Trophoblast cell (in vitro differentiated cells and primary cell): ENCODE measurements around the gene ZNF341.

Experiments
- DNase-seq, 2 donors: peaks; one replicate each; pipeline ENCODE4 v3.0.0-alpha.2; 2016
- H2AFZ ChIP-seq: 2 replicates; pipeline ENCODE4 v1.6.1; 2013; ENCODE audit warnings: low read length, moderate library complexity, mild to moderate bottlenecking; ENCODE audit not compliant: insufficient read depth, poor library complexity
- H2AK5ac ChIP-seq: 2 replicates; pipeline ENCODE4 v1.6.1; 2013; ENCODE audit warnings: mild to moderate bottlenecking, low read length
- H2BK120ac ChIP-seq: 2 replicates; pipeline ENCODE4 v1.6.1; 2013; ENCODE audit warnings: low read length, mild to moderate bottlenecking, moderate library complexity; ENCODE audit not compliant: insufficient read depth, poor library complexity
- H2BK12ac ChIP-seq: 2 replicates; pipeline ENCODE4 v1.6.1; 2013; ENCODE audit warnings: mild to moderate bottlenecking, low read length, moderate library complexity
- H2BK5ac ChIP-seq: 2 replicates; pipeline ENCODE4 v1.6.1; 2013; ENCODE audit warnings: low read length, low read depth, moderate library complexity, mild to moderate bottlenecking; ENCODE audit not compliant: poor library complexity
- H3K14ac ChIP-seq: 2 replicates; pipeline ENCODE4 v1.6.1; 2013; ENCODE audit warnings: mild to moderate bottlenecking, low read length
- H3K18ac ChIP-seq: 2 replicates; pipeline ENCODE4 v1.6.1; 2013; ENCODE audit warnings: mild to moderate bottlenecking, low read length
- H3K23ac ChIP-seq: 2 replicates; pipeline ENCODE4 v1.6.1; 2013; ENCODE audit warnings: low read length
- H3K27ac ChIP-seq: 2 replicates; pipeline ENCODE4 v1.5.1; 2013; ENCODE audit warnings: low read depth, mild to moderate bottlenecking, inconsistent platforms, low read length, moderate library complexity
- H3K27me3 ChIP-seq: 2 replicates; pipeline ENCODE4 v1.6.1; 2013; ENCODE audit warnings: inconsistent platforms, mild to moderate bottlenecking, low read length, moderate library complexity; ENCODE audit not compliant: insufficient read depth
- H3K36me3 ChIP-seq, 2 experiments: 1 replicate in 1 of 2; 2 replicates in 1 of 2; pipeline ENCODE4 v1.6.1; 2013; ENCODE audit warnings: low read length in 2 of 2, mild to moderate bottlenecking in 2 of 2, moderate library complexity in 1 of 2; ENCODE audit not compliant: insufficient read depth in 2 of 2, control insufficient read depth in 1 of 2
- H3K4ac ChIP-seq: 2 replicates; pipeline ENCODE4 v1.6.1; 2013; ENCODE audit warnings: low read depth, mild to moderate bottlenecking, low read length, moderate library complexity
- H3K4me1 ChIP-seq, 2 experiments: 1 replicate in 1 of 2; 2 replicates in 1 of 2; pipeline ENCODE4 v1.6.1; 2013; ENCODE audit warnings: low read length in 2 of 2, mild to moderate bottlenecking in 2 of 2, moderate library complexity in 1 of 2; ENCODE audit not compliant: insufficient read depth in 2 of 2, control insufficient read depth in 1 of 2
- H3K4me2 ChIP-seq: 2 replicates; pipeline ENCODE4 v1.6.1; 2013; ENCODE audit warnings: inconsistent platforms, mild to moderate bottlenecking, low read length, moderate library complexity
- H3K4me3 ChIP-seq: 2 replicates; pipeline ENCODE4 v1.5.1; 2013; ENCODE audit warnings: mild to moderate bottlenecking, low read depth, low read length, inconsistent platforms
- H3K79me1 ChIP-seq: one replicate; pipeline ENCODE4 v1.6.1; 2013; ENCODE audit warnings: low read length
- H3K79me2 ChIP-seq: 2 replicates; pipeline ENCODE4 v1.6.1; 2013; ENCODE audit warnings: low read length, mild to moderate bottlenecking; ENCODE audit not compliant: control insufficient read depth, insufficient read depth, poor library complexity
- H3K9ac ChIP-seq: 2 replicates; pipeline ENCODE4 v1.6.1; 2013; ENCODE audit warnings: mild to moderate bottlenecking, low read length
- H3K9me3 ChIP-seq: 2 replicates; pipeline ENCODE4 v1.6.1; 2013; ENCODE audit warnings: low read depth, mild to moderate bottlenecking, control low read depth, inconsistent platforms, low read length; ENCODE audit not compliant: insufficient read depth
- H4K12ac ChIP-seq: 2 replicates; pipeline ENCODE4 v1.6.1; 2013; ENCODE audit warnings: low read depth, mild to moderate bottlenecking, low read length, moderate library complexity
- H4K8ac ChIP-seq: 2 replicates; pipeline ENCODE4 v1.6.1; 2013; ENCODE audit warnings: low read depth, mild to moderate bottlenecking, low read length, moderate library complexity
- H4K91ac ChIP-seq: one replicate; pipeline ENCODE4 v1.6.1; 2013; ENCODE audit warnings: low read depth, mild to moderate bottlenecking, low read length, moderate library complexity
- WGBS: extraction: QIAGEN DNeasy Blood & Tissue Kit; methylation state at CpG from one replicate; pipeline ENCODE4 v1.1.7; 2013; ENCODE audit warnings: missing lambda C conversion rate; ENCODE audit not compliant: insufficient read length, insufficient coverage; ENCODE audit errors: extremely low coverage; 5-methylcytosine and 5-hydroxymethylcytosine counted together

Gene ZNF341

GRCh38 chr20:33789109-33789857, 57.5 kb downstream of the ZNF341 start:
- H3K4me3 ChIP-seq, result no peak overlapping the region
- no peak overlapping the region for H3K9ac ChIP-seq
- peak overlapping the region; percentile 86 for H2BK5ac ChIP-seq
- peak overlapping the region; percentile 91 for H3K27ac ChIP-seq
- H3K4ac ChIP-seq, result peak overlapping the region; percentile 18
- no peak overlapping the region for H4K12ac ChIP-seq
- no CpG with 5 or more reads among the region's 11 CpGs for WGBS
- H2BK120ac ChIP-seq, result peak overlapping the region; percentile 67
- H4K8ac ChIP-seq, result peak overlapping the region; percentile 76
- H3K79me1 ChIP-seq, result peaks cover 27% of the 10 kb centered on the region
- H3K18ac ChIP-seq, result peak overlapping the region; percentile 28
- peak overlapping the region; percentile 86 for H4K91ac ChIP-seq
- peaks cover 34 to 36% of the 10 kb centered on the region in 2 experiments for H3K4me1 ChIP-seq
- no peak overlapping the region for H3K23ac ChIP-seq
- no peaks in the 10 kb centered on the region for H3K36me3 ChIP-seq
- peaks cover 3% of the 10 kb centered on the region for H3K79me2 ChIP-seq
- no peaks in the 10 kb centered on the region for H3K9me3 ChIP-seq
- H3K27me3 ChIP-seq, result no peaks in the 10 kb centered on the region
- peak overlapping the region; percentile 33 for H2AK5ac ChIP-seq
- peak; percentile 57 to 63 for DNase-seq
- H2BK12ac ChIP-seq, result peak overlapping the region; percentile 88
- no peak overlapping the region for H2AFZ ChIP-seq
- peak overlapping the region; percentile 36 for H3K14ac ChIP-seq
- peak overlapping the region; percentile 23 for H3K4me2 ChIP-seq

GRCh38 chr20:33789858-33790182, 58.0 kb downstream of the ZNF341 start:
- Histone ChIP-seq H4K12ac (no peak overlapping the region), H2BK12ac (no peak overlapping the region), H3K27ac (peak overlapping the region; percentile 84), H3K4me1 (peaks cover 34 to 36% of the 10 kb centered on the region in 2 experiments), H3K4ac (no peak overlapping the region), H2AFZ (no peak overlapping the region), H3K79me2 (peaks cover 3% of the 10 kb centered on the region), H3K4me2 (peak overlapping the region; percentile 43), H3K14ac (peak overlapping the region; percentile 18), H3K23ac (no peak overlapping the region), H3K4me3 (no peak overlapping the region), H3K27me3 (no peaks in the 10 kb centered on the region), H3K18ac (no peak overlapping the region), H2AK5ac (no peak overlapping the region), H3K9me3 (no peaks in the 10 kb centered on the region), H2BK5ac (peak overlapping the region; percentile 41), H4K8ac (no peak overlapping the region), H4K91ac (peak overlapping the region; percentile 18), H3K9ac (no peak overlapping the region), H3K79me1 (peaks cover 27% of the 10 kb centered on the region), H3K36me3 (no peaks in the 10 kb centered on the region), H2BK120ac (peak overlapping the region; percentile 39)
- WGBS, result no CpG with 5 or more reads among the region's 5 CpGs
- no peak for DNase-seq

GRCh38 chr20:33790566-33790965, 58.8 kb downstream of the ZNF341 start:
- Histone ChIP-seq H2AK5ac (peak overlapping the region; percentile 77), H3K4me3 (no peak overlapping the region), H4K12ac (no peak overlapping the region), H3K36me3 (no peaks in the 10 kb centered on the region), H3K4me1 (peaks cover 34 to 36% of the 10 kb centered on the region in 2 experiments), H4K91ac (peak overlapping the region; percentile 40), H3K27ac (no peak overlapping the region), H2BK120ac (peak overlapping the region; percentile 29), H3K18ac (peak overlapping the region; percentile 34), H2BK5ac (peak overlapping the region; percentile 4), H2AFZ (no peak overlapping the region), H4K8ac (no peak overlapping the region), H3K9ac (no peak overlapping the region), H3K14ac (peak overlapping the region; percentile 52), H3K79me2 (peaks cover 3% of the 10 kb centered on the region), H3K79me1 (peaks cover 27% of the 10 kb centered on the region), H3K9me3 (no peaks in the 10 kb centered on the region), H3K4me2 (no peak overlapping the region), H3K27me3 (no peaks in the 10 kb centered on the region), H2BK12ac (peak overlapping the region; percentile 95), H3K23ac (no peak overlapping the region), H3K4ac (no peak overlapping the region)
- DNase-seq, result no peak
- WGBS, result no CpG with 5 or more reads among the region's 11 CpGs

GRCh38 chr20:33791021-33791420, 59.2 kb downstream of the ZNF341 start:
- Histone ChIP-seq H3K14ac (no peak overlapping the region), H3K27ac (no peak overlapping the region), H2BK5ac (no peak overlapping the region), H4K8ac (no peak overlapping the region), H3K9me3 (no peaks in the 10 kb centered on the region), H4K12ac (no peak overlapping the region), H3K23ac (no peak overlapping the region), H3K79me2 (peaks cover 3% of the 10 kb centered on the region), H2AFZ (no peak overlapping the region), H3K79me1 (peaks cover 27% of the 10 kb centered on the region), H2BK120ac (no peak overlapping the region), H3K9ac (no peak overlapping the region), H3K4me1 (peaks cover 34 to 36% of the 10 kb centered on the region in 2 experiments), H3K4ac (no peak overlapping the region), H3K4me3 (no peak overlapping the region), H2AK5ac (no peak overlapping the region), H3K27me3 (no peaks in the 10 kb centered on the region), H3K4me2 (no peak overlapping the region), H2BK12ac (peak overlapping the region; percentile 95), H3K18ac (no peak overlapping the region), H3K36me3 (no peaks in the 10 kb centered on the region), H4K91ac (peak overlapping the region; percentile 45)
- WGBS, result no CpG with 5 or more reads among the region's 31 CpGs
- DNase-seq, result no peak
